IPS-18a (cell line): Measurements from ENCODE around the gene KIF22.
A peak's percentile ranks its signal among the peaks of the same experiment; 100 is the strongest.
"Not testable (repeated sequence)": the region's sequence is repeated elsewhere in the genome, so short reads cannot be mapped to it uniquely, and the experiment has no call there.

Experiments
- H3K27ac ChIP-seq: one replicate; pipeline ENCODE4 v1.5.1; 2013; ENCODE audit warnings: low read length
- H3K27me3 ChIP-seq: one replicate; pipeline ENCODE4 v1.6.1; 2013; ENCODE audit warnings: mild to moderate bottlenecking, low read length; ENCODE audit not compliant: control insufficient read depth, insufficient read depth
- H3K36me3 ChIP-seq: one replicate; pipeline ENCODE4 v1.6.1; 2013; ENCODE audit warnings: low read depth, low read length; ENCODE audit not compliant: control insufficient read depth
- H3K4me1 ChIP-seq: one replicate; pipeline ENCODE4 v1.6.1; 2013; ENCODE audit warnings: low read depth, low read length; ENCODE audit not compliant: control insufficient read depth
- H3K4me3 ChIP-seq: one replicate; pipeline ENCODE4 v1.5.1; 2013; ENCODE audit warnings: low read length
- H3K9ac ChIP-seq: one replicate; pipeline ENCODE4 v1.6.1; 2013; ENCODE audit warnings: mild to moderate bottlenecking, low read length, moderate library complexity
- H3K9me3 ChIP-seq: one replicate; pipeline ENCODE4 v1.6.1; 2013; ENCODE audit warnings: low read depth, low read length; ENCODE audit not compliant: control insufficient read depth

The KIF22 gene

DNA sequence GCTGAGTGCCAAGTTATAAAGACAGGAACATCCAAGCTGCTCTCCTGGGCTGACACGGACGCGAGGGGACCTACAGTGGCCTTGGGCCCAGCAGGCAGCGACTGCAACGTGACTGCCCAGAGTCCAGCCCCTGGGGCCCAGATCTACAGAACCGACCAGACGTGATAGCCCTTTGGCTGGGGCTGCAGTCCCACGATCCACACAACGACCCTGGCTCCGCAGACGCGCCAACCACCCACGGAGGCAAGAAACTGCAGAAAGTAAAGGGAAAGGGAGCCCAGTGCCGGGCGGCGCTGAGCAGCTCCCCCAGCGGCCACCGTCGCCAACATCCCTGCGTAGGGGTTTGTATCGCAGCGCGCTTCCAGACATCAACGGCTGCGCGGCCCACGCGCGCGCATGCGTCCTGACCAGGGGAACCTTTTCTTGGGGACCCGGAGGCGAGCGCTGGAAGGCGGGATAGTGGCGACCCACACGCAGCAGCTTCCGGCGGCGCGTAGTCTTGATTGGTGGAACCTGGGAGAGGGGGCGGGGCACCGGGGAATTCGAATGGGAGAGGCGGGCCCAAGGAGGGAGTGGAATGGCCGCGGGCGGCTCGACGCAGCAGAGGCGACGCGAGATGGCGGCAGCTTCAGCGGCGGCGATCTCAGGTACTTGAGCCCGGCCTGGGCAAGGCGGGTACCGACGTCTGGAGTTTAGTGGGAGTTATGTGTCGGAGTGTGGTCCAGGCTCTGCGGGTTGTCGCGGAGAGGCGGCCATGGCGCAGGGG lies at the start of gene KIF22:
Gene KIF22, plus strand, starts transcription at position 569 of the 766 bp plus-strand sequence. Its CDS starts 9 bp downstream, at position 578.
- Histone ChIP-seq H3K36me3 (no peaks in the 10 kb centered on the region), H3K4me3 (peak within 1 kb of the TSS; percentile 85), H3K9ac (peak within 1 kb of the TSS; percentile 87)

DNA sequence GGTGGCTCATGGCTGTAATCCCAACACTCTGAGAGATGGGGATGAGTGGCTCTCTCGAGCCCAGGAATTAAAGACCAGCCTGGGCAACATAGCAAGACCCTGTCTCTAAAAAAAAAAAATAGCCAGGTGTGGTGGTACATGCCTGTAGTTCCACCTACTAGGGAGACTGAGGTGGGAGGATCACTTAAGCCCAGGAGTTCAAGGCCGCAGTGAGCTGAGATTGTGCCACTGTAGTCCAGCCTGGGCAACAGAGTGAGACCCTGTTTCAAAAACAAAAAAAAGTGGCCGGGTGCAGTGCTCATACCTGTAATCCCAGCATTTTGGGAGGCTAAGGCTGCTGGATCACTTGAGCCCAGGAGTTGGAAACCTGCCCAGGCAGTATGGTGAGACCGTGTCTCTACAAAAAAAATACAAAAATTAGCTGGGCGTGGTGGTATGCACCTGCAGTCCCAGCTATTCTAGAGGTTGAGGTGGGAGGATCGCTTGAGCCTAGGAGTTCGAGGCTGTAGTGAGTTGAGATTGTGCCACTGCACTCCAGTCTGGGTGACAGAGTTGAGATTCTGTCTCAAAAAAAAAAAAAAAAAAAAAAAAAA lies 47.8 kb upstream of the KIF22 start:
- Histone ChIP-seq H3K9me3 (no peaks in the 10 kb centered on the region), H3K9ac (no peak overlapping the region), H3K27ac (no peak overlapping the region), H3K36me3 (peaks cover 3% of the 10 kb centered on the region), H3K4me1 (no peaks in the 10 kb centered on the region), H3K27me3 (no peaks in the 10 kb centered on the region), H3K4me3 (no peak overlapping the region)

More for the DNA sequence above, at the start of gene KIF22:
- peaks cover 16% of the 10 kb centered on the region for H3K4me1 ChIP-seq
- peak within 1 kb of the TSS; percentile 90 for H3K27ac ChIP-seq
- H3K27me3 ChIP-seq, result peaks cover 4% of the 10 kb centered on the region
- no peaks in the 10 kb centered on the region for H3K9me3 ChIP-seq

- H3K4me3 ChIP-seq, result no peak overlapping the region
- H3K36me3 ChIP-seq, result peaks cover 3% of the 10 kb centered on the region
- no peaks in the 10 kb centered on the region for H3K4me1 ChIP-seq
- no peak overlapping the region for H3K27ac ChIP-seq
- H3K9me3 ChIP-seq, result no peaks in the 10 kb centered on the region
- H3K9ac ChIP-seq, result no peak overlapping the region
- H3K27me3 ChIP-seq, result no peaks in the 10 kb centered on the region
Measured at GRCh38 chr16:29743475-29743826, 47.1 kb upstream of the KIF22 start.

DNA sequence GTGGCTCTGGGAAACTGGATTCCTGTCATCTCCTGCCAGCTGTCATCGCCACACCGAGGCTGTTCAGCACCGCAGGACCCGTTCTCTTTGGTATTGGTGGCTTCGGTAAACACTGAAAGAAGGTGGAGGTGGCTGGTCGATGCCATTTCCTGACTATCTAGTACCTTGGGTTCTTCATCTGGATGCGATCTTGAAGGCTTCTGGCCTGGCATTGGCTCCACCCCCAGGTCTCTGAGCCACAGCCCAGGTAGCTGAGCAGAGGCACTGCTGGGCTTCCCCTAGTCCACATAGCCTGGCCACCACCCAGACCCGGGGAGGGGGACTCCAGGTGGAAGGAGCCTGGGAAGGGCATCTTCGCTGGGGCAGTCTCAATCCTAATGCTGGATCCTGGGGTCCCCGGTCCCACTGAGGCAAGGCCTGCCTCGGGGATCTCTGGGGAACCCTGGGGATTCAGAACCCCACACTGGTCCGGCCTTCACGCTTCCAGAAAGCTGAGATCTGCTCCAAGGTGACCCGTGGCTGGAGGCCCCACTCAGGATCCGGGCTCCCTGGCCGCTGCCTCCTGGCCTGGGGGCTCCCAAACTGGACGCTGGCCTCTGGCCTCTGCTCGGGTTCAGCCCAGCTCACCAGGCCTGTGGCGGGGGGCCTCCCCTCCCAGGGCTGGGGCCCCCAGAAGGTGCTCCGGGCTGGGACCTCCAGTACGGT lies 46.6 kb upstream of the KIF22 start:
- Histone ChIP-seq H3K36me3 (peaks cover 3% of the 10 kb centered on the region), H3K9ac (no peak overlapping the region), H3K27ac (no peak overlapping the region), H3K27me3 (no peaks in the 10 kb centered on the region), H3K4me1 (no peaks in the 10 kb centered on the region), H3K4me3 (no peak overlapping the region), H3K9me3 (no peaks in the 10 kb centered on the region)

DNA sequence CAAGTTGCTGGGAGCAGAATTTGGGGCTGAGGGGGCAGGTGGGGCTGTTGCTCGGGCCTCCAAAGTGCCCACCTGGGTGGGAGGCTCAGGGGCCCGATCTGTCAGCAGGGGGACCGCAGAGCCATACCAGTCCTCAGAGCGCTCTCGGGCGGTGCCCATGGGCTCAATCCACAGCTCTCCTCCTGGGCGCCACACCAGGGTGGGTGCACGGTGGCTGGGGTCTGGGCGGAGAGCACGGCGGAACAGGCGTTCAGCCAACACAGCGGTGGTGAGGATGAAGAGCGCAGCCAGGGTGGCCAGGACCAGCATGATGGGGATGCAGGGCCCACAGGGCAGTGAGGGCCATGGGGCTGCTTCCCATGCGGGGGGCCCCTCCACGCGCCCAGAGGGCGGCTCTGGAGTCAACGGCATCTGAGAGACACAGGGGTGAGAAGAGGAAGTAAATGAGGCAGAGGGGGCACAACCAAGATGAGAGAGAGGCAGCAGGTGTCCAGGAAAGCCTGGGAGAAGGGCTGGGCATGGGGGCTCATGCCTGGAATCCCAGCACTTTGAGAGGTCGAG lies 45.9 kb upstream of the KIF22 start:
- H3K9me3 ChIP-seq, result no peaks in the 10 kb centered on the region
- H3K36me3 ChIP-seq, result peaks cover 3% of the 10 kb centered on the region
- no peak overlapping the region for H3K27ac ChIP-seq
- no peaks in the 10 kb centered on the region for H3K4me1 ChIP-seq
- H3K27me3 ChIP-seq, result no peaks in the 10 kb centered on the region
- no peak overlapping the region for H3K9ac ChIP-seq
- H3K4me3 ChIP-seq, result no peak overlapping the region

DNA sequence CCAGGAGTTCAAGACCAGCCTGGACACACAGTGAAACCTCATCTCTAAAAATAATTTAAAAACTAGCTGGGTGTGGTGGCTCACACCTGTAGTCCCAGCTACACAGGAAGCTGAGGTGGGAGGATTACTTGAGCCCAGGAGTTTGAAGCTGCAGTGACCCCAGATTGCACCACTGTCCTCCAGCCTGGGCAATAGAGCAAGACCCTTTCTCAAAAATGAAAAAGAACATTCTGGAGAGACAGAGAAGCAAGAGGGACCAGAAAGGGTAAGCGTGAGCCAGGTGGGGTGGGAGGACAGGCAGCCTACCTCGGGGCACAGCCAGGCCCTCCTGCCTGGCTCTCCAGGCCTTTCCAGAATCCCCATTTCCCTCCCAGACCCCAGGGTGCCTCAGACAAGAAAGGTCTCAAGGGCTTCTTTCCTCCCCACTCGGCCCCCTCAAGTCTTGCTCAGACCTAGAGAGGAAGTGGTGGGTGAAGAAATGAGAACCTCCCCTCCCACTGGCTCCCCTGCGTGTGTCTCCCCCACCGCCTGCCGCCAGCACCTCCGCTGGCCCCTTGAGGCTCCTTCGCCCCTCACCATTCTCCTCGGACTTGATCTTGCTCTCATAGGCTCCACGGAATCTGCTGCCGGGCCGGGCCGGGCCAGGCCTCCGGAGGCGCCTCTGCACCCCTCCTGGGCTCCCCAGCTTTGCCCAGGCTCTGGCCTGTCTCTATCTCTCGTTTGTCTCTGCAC lies 45.3 kb upstream of the KIF22 start:
- Histone ChIP-seq H3K9me3 (no peaks in the 10 kb centered on the region), H3K36me3 (no peaks in the 10 kb centered on the region), H3K27me3 (no peaks in the 10 kb centered on the region), H3K27ac (no peak overlapping the region), H3K4me3 (no peak overlapping the region), H3K9ac (no peak overlapping the region), H3K4me1 (no peaks in the 10 kb centered on the region)

DNA sequence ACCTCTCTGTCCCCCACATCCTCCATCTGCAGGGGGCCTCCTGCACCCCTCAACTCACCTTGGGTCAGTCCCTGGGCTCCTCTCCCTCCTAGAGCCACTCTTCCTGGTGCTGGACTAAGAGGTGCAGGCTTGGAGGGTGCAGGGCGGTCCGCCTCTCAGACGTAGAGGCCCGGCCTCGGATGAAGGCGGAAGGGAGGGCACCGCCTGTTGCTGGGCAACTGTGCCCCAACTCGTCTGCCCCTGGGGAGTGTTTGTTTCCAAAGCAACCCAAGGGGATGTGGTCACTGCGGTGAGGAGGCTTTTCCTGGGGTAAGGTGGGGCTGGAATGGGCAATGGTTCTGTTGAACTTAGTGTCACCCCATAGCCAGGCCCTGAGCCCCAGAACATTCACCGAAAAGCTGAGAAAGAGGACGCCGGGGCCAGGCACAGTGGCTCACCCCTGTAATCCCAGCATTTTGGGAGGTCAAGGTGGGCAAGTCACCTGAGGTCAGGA lies 44.7 kb upstream of the KIF22 start, which contains the start of gene C16orf54:
Gene C16orf54, minus strand, starts transcription at position 138 of the 493 bp plus-strand sequence. CDS start 1,039 bp downstream, outside the sequence.
- H3K27ac ChIP-seq, result no peak within 1 kb of the TSS
- no peaks in the 10 kb centered on the region for H3K36me3 ChIP-seq
- no peaks in the 10 kb centered on the region for H3K9me3 ChIP-seq
- H3K4me1 ChIP-seq, result no peaks in the 10 kb centered on the region
- no peak within 1 kb of the TSS for H3K4me3 ChIP-seq
- no peaks in the 10 kb centered on the region for H3K27me3 ChIP-seq
- no peak within 1 kb of the TSS for H3K9ac ChIP-seq

- H3K9ac ChIP-seq, H3K27me3 ChIP-seq, H3K4me3 ChIP-seq, H3K27ac ChIP-seq, H3K9me3 ChIP-seq, H3K4me1 ChIP-seq, H3K36me3 ChIP-seq: not testable (repeated sequence)
Measured at GRCh38 chr16:29746518-29746917, 44.0 kb upstream of the KIF22 start.

- Histone ChIP-seq H3K4me3 (no peak overlapping the region), H3K9ac (no peak overlapping the region), H3K27ac (no peak overlapping the region), H3K9me3 (no peaks in the 10 kb centered on the region), H3K36me3 (no peaks in the 10 kb centered on the region), H3K4me1 (no peaks in the 10 kb centered on the region), H3K27me3 (no peaks in the 10 kb centered on the region)
Measured at GRCh38 chr16:29747947-29748759, 42.4 kb upstream of the KIF22 start.

DNA sequence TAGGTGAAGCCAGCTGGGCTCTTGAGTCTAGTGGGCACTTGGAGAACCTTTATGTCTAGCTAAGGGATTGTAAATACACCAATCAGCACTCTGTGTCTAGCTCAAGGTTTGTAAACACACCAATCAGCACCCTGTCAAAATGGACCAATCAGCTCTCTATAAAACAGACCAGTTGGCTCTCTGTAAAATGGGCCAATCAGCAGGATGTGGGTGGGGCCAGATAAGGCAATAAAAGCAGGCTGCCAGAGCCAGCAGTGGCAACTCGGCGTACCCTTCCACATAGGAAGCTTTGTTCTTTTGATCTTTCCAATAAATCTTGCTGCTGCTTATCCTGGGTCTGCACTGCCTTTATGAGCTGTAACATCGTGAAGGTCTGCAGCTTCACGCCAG lies 41.8 kb upstream of the KIF22 start:
- not testable (repeated sequence) for H3K4me3 ChIP-seq, H3K36me3 ChIP-seq, H3K4me1 ChIP-seq, H3K27me3 ChIP-seq, H3K9me3 ChIP-seq, H3K27ac ChIP-seq, H3K9ac ChIP-seq
